Measurements from ENCODE around the gene MIER2.

Gene MIER2

DNA sequence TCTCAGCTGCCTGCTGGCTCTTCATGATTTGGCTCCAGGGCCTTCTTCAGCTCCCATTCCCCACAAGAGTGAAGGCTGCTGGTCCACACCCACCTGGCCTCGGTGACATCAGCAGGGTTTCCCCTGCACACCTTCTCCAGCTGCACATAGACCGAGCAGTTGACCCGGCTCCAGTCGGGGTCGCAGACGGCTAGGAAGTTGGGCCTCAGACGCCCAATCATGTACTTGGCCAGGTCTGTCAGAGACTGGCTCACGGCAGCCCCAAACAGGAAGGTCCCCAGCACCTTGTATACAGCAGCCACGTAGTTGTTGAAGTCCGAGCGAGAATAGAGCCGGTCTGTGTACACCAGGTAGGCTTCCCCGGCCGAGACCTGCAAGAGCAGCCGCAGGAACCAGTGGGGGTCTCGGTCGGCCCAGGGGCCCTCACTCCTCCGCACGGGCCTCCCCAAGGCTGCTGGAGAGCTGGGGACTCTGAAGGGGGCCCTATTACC is 57.2 kb downstream of the MIER2 start (continued):
- TF ChIP-seq, protein P1, sequence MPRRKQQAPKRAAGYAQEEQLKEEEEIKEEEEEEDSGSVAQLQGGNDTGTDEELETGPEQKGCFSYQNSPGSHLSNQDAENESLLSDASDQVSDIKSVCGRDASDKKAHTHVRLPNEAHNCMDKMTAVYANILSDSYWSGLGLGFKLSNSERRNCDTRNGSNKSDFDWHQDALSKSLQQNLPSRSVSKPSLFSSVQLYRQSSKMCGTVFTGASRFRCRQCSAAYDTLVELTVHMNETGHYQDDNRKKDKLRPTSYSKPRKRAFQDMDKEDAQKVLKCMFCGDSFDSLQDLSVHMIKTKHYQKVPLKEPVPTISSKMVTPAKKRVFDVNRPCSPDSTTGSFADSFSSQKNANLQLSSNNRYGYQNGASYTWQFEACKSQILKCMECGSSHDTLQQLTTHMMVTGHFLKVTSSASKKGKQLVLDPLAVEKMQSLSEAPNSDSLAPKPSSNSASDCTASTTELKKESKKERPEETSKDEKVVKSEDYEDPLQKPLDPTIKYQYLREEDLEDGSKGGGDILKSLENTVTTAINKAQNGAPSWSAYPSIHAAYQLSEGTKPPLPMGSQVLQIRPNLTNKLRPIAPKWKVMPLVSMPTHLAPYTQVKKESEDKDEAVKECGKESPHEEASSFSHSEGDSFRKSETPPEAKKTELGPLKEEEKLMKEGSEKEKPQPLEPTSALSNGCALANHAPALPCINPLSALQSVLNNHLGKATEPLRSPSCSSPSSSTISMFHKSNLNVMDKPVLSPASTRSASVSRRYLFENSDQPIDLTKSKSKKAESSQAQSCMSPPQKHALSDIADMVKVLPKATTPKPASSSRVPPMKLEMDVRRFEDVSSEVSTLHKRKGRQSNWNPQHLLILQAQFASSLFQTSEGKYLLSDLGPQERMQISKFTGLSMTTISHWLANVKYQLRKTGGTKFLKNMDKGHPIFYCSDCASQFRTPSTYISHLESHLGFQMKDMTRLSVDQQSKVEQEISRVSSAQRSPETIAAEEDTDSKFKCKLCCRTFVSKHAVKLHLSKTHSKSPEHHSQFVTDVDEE (CRISPR knock-in tag; IDR thresholded peaks at IDR 0.05) = no peak
- TF ChIP-seq ZFP3 (CRISPR knock-in tag; IDR thresholded peaks at IDR 0.05) (no peak), ZNF565 (CRISPR knock-in tag; conservative IDR thresholded peaks at IDR 0.05; ENCODE audit: low read depth) (no peak), PPARA (CRISPR knock-in tag; IDR thresholded peaks at IDR 0.05; ENCODE audit: borderline replicate concordance) (no peak)

DNA sequence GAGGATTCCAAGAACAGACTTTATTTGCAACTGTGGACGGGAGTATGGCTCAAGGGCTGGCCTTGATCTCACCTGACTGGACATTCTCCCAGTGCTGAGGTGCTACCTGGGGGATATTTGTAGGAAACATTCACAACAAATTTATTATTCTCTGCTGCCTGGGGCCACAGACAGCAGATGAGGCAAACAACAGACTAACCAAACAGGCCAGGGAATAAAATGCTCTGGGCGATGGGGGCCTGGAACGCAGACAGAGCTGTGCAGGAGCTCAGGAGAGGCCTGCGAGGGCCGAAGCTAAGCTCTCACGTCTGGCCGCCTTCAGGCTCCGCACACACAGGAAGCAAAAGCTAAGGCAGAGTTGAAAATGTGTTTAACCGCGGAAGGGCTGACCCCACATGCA is 61.2 kb downstream of the MIER2 start:
- no peak for ATAC-seq
- TF ChIP-seq ZNF70 (CRISPR knock-in tag; IDR thresholded peaks at IDR 0.05) (no peak), ISL1 (CRISPR knock-in tag; IDR thresholded peaks at IDR 0.05) (no peak), ZNF8 (CRISPR knock-in tag; IDR thresholded peaks at IDR 0.05) (no peak), ZNF565 (CRISPR knock-in tag; conservative IDR thresholded peaks at IDR 0.05; ENCODE audit: low read depth) (no peak), ZC3H10 (CRISPR knock-in tag; IDR thresholded peaks at IDR 0.05) (no peak), GLIS3 (CRISPR knock-in tag; IDR thresholded peaks at IDR 0.05) (no peak), OSR1 (CRISPR knock-in tag; IDR thresholded peaks at IDR 0.05) (no peak), ZFP30 (CRISPR knock-in tag; IDR thresholded peaks at IDR 0.05) (no peak), ARNTL (CRISPR knock-in tag; IDR thresholded peaks at IDR 0.05; ENCODE audit: borderline replicate concordance, low read depth) (no peak), ZFP3 (CRISPR knock-in tag; IDR thresholded peaks at IDR 0.05) (no peak), PPARA (CRISPR knock-in tag; IDR thresholded peaks at IDR 0.05; ENCODE audit: borderline replicate concordance) (no peak), TOX (CRISPR knock-in tag; IDR thresholded peaks at IDR 0.05; ENCODE audit: borderline replicate concordance) (no peak), CSDC2 (CRISPR knock-in tag; IDR thresholded peaks at IDR 0.05) (no peak)
- TF ChIP-seq, protein P2, sequence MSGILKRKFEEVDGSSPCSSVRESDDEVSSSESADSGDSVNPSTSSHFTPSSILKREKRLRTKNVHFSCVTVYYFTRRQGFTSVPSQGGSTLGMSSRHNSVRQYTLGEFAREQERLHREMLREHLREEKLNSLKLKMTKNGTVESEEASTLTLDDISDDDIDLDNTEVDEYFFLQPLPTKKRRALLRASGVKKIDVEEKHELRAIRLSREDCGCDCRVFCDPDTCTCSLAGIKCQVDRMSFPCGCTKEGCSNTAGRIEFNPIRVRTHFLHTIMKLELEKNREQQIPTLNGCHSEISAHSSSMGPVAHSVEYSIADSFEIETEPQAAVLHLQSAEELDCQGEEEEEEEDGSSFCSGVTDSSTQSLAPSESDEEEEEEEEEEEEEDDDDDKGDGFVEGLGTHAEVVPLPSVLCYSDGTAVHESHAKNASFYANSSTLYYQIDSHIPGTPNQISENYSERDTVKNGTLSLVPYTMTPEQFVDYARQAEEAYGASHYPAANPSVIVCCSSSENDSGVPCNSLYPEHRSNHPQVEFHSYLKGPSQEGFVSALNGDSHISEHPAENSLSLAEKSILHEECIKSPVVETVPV (CRISPR knock-in tag; IDR thresholded peaks at IDR 0.05) = no peak
- TF ChIP-seq, protein P3, sequence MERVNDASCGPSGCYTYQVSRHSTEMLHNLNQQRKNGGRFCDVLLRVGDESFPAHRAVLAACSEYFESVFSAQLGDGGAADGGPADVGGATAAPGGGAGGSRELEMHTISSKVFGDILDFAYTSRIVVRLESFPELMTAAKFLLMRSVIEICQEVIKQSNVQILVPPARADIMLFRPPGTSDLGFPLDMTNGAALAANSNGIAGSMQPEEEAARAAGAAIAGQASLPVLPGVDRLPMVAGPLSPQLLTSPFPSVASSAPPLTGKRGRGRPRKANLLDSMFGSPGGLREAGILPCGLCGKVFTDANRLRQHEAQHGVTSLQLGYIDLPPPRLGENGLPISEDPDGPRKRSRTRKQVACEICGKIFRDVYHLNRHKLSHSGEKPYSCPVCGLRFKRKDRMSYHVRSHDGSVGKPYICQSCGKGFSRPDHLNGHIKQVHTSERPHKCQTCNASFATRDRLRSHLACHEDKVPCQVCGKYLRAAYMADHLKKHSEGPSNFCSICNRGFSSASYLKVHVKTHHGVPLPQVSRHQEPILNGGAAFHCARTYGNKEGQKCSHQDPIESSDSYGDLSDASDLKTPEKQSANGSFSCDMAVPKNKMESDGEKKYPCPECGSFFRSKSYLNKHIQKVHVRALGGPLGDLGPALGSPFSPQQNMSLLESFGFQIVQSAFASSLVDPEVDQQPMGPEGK (CRISPR knock-in tag; IDR thresholded peaks at IDR 0.05; ENCODE audit: borderline replicate concordance) = no peak

DNA sequence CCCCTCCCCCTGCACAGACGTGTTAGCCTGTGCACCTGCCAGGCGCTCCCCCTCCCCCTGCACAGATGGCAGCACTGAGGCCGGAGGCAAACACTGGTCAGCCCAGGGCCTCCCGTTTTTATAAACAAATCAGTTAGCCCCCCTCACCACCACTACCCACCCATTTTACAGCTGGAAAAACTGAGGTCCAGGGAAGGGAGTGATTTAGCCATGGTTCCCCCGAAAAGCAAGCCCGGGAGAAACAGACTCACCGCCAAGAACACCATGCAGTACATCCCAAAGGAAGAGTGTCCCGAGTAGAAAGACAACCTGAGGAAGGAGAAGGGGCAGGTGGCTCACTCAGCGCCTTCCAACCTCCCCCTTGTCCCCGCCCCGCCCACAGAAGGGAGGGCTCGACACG is 62.1 kb downstream of the MIER2 start:
- TF ChIP-seq ESRRG (CRISPR knock-in tag; IDR thresholded peaks at IDR 0.05) = no peak
- TF ChIP-seq ZFP30 (CRISPR knock-in tag; IDR thresholded peaks at IDR 0.05) = no peak
- TF ChIP-seq ZNF565 (CRISPR knock-in tag; conservative IDR thresholded peaks at IDR 0.05; ENCODE audit: low read depth) = no peak
- TF ChIP-seq ISL1 (CRISPR knock-in tag; IDR thresholded peaks at IDR 0.05) = no peak
- no peak for TF ChIP-seq ZNF70 (CRISPR knock-in tag; IDR thresholded peaks at IDR 0.05)
- TF ChIP-seq SNAI2 (CRISPR knock-in tag; IDR thresholded peaks at IDR 0.05) = no peak
- no peak for TF ChIP-seq PPARA (CRISPR knock-in tag; IDR thresholded peaks at IDR 0.05; ENCODE audit: borderline replicate concordance)
- no peak for TF ChIP-seq OSR1 (CRISPR knock-in tag; IDR thresholded peaks at IDR 0.05)
- TF ChIP-seq, protein P1 (CRISPR knock-in tag; IDR thresholded peaks at IDR 0.05) = no peak
- TF ChIP-seq TOX (CRISPR knock-in tag; IDR thresholded peaks at IDR 0.05; ENCODE audit: borderline replicate concordance) = no peak
- TF ChIP-seq CSDC2 (CRISPR knock-in tag; IDR thresholded peaks at IDR 0.05) = no peak
- TF ChIP-seq RARB (CRISPR knock-in tag; IDR thresholded peaks at IDR 0.05) = no peak
- ATAC-seq = no peak

DNA sequence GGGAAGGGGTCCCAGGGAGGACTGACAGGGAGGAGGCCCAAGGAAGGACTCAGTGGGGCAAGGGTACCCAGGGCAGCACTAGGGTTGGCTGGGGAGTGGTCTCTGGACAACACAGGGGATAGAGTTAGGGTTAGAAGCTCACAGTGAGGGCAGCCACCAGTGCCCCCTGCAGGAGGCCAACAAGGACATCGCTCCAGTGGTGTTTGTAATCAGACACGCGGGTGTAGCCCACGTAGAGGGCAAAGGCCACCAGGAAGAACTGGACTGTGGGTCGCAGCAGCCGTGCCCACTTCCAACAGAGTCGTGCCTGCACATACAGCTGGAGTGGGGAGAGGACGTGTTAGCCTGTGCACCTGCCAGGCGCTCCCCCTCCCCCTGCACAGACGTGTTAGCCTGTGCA is 62.6 kb downstream of the MIER2 start:
- ATAC-seq = no peak

More for the DNA sequence above, 62.6 kb downstream of the MIER2 start:
- TF ChIP-seq TCF4 (CRISPR knock-in tag; IDR thresholded peaks at IDR 0.05; ENCODE audit: borderline replicate concordance) (no peak), ESRRG (CRISPR knock-in tag; IDR thresholded peaks at IDR 0.05) (no peak)
- TF ChIP-seq, protein P4, sequence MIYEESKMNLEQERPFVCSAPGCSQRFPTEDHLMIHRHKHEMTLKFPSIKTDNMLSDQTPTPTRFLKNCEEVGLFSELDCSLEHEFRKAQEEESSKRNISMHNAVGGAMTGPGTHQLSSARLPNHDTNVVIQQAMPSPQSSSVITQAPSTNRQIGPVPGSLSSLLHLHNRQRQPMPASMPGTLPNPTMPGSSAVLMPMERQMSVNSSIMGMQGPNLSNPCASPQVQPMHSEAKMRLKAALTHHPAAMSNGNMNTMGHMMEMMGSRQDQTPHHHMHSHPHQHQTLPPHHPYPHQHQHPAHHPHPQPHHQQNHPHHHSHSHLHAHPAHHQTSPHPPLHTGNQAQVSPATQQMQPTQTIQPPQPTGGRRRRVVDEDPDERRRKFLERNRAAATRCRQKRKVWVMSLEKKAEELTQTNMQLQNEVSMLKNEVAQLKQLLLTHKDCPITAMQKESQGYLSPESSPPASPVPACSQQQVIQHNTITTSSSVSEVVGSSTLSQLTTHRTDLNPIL (CRISPR knock-in tag; IDR thresholded peaks at IDR 0.05; ENCODE audit: low read depth) = no peak
